GM18519 (cell line): ENCODE results near the gene ANKRD39.

Experiments
- ATAC-seq: cut with Tn5 transposase; IDR thresholded peaks from one replicate; pipeline ENCODE4 v1.9.1; 2021; ENCODE audit warnings: mild to moderate bottlenecking, moderate library complexity; ENCODE audit not compliant: unreplicated experiment, low FRiP score

ANKRD39 gene

DNA sequence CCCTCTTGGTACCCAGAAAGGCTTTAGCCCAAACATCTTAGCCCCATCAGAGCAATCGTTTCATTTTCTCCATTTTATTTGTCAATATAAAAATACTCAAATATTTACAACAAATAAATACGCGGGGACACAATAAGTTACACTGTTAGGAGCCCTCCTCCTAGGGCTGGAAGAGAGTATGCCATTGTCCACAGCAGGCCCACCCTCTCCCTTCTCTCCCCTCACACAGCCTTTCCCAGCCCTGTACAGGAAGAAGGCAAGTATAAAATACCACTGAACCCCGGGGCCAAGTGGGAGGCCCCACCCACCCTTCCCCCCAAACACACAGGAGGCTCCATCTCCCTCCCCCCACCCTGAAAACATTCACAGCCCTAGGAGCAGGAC, 1.9 kb upstream of the ANKRD39 start:
- ATAC-seq = no peak

GRCh38 chr2:96859099-96859649, 1.4 kb upstream of the ANKRD39 start:
- no peak for ATAC-seq

DNA sequence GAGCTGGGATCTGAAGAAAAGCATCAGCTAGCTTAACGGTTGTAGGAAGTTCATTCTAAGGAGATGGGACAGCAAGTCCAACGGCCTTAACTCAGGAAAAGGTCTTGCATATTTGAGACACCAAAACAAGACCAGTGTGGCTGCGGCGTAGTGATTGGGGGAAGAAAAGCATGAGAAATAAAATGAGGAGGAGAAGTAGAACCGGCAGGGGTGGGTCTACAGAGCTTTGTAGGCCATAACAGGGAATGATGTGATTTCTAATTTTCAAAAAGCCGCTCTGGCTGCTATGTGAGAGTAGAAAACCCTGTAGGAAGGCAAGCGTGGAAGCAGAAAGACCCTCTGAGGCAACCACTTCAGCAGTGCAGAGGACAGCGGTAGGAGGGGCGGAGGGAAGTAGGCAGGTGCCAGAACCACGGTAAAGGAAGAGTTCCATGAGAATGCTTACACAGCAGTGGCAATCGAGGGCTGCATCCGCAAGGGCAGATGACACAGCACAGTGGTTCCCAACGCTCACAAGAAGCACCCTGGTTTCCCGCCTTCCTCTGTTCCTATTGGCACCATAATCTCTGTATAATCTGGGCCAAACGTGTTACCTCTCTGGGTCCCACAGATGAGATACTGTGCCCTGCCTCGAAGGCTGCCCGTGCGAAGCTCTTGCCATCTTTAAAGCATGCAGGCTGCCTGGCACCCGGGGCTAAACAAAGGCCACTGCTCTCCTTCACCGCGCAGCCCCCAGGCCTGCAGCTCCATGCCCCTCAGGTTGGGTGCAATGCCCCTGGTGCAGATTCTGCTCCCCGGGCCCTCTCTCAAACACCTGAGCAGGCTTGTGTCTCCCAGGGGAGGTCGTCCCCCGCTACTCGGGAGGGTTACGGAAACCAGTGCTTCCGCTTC, 795 bp downstream of the ANKRD39 start:
- ATAC-seq = no peak

DNA sequence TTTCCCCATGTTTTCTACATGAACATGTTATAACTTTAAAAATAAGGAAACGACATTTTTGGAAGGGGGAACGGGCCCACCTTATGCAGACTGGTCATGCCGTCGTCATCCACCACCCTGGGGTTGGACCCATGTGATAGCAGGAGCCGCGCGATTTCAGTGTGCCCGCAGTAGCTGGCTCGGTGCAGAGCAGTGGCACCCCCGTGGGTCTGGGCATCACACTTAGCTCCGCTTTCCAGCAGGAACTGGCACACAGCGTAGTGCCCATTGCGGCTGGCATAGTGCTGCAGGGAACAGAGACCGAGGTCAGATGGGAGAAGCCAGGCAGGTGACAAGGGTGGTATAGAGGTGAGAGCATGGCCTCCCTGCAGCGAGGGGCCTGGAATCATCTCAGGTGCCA, 4.5 kb downstream of the ANKRD39 start:
- ATAC-seq = no peak

- ATAC-seq = no peak
Observed at GRCh38 chr2:96852667-96853066, 5.1 kb downstream of the ANKRD39 start.

DNA sequence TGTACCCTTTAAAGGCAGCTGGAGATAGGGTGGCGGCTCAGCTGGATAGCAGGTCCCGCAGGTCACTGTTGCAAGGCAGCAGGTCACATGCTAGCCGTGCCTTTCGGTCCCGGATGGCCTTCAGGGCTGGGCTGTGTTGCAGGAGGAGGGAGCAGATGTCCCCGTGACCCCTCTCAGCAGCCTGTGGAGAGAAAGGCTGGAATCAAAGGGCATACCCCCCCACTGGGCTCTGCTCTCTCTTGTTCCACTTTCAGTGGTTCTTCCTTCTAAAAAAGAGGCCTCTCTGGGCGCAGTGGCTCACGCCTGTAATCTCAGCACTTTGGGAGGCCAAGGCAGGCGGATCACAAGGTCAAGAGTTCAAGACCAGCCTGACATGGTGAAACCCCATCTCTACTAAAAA, 9.6 kb downstream of the ANKRD39 start:
- no peak for ATAC-seq

GRCh38 chr2:96847586-96847985, 10.2 kb downstream of the ANKRD39 start:
- ATAC-seq = no peak

DNA sequence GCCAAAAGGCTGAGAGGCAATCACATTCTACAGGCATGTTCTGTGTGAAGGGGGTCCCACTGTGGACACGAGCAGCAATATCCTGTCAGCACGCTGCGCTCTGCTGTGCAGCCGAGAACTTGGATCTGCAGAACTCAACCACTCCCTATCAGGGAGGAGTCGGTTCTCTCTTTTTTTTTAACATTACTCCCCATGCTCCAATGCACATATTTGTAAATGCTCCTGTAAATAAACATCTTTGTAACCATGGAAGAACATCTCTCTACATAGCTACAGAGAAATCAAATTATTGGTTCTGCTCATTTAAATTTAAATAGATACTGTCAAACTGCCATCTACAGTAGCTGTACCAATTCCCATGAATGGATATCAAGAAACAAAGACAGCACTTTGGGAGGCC, 11.0 kb downstream of the ANKRD39 start:
- ATAC-seq = no peak

- no peak for ATAC-seq
Observed at GRCh38 chr2:96844405-96844808, 13.4 kb downstream of the ANKRD39 start.

- no peak for ATAC-seq
Observed at GRCh38 chr2:96843538-96844268, 14.1 kb downstream of the ANKRD39 start, which contains the start of gene ANKRD23. Gene ANKRD23, minus strand, starts transcription at chr2:96844021. Its CDS starts 29 bp downstream, at chr2:96843992.

DNA sequence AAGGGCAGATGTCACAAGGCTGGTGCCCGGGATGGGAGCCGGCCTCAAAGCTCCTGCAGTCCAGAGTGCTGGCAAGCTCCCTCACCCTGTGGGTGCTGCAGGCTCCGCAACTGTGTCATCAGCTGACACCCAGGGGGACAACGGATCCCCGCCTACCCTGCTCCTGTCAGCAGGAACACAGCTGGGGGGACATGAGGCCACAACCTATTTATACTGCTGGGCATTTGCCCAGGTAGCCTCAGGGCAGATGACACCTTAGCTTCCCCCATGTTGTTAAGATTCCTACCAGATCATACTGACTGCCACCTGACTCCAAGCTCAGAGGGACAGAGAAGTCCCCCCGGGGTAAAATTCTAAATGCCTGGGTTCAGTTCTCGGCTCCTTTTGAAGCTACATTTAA, 15.2 kb downstream of the ANKRD39 start:
- ATAC-seq = no peak

DNA sequence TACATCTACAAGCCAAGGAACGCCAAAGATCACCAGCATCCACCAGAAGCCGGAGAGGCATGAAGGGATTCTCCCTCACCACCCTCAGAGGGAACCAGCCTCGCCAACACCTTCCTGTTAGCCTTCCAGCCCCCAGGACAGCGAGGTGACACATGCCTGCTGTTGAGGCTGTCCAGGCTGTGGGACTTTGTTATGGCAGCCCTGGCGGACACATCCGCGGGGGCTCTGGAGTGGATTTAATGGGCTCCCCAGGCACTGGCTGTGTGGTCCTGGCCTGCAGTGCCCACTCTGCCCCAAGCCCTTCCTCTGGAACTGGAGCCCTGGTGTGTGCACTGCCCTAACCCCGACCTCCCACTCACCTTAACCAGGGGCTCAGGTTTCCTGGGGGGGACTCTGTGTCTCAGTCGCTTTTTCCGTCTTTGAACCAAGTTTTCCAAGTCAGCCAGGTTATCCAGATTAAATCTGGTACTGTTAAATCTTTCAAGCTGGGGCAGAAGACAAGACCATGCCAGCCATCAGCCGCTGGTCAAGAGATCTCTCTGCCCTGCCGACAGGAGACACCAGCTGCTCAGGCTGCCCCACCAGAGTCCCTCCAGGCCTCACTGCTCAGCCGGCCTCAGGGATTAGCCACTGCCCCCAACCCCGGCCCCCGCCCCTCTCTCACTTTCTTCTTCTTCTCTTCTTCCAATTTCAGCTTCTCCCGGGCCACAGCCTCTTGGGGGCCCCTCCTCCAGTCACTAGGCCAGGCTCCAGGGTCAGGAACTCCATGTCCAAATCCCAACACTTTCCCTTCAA, 15.9 kb downstream of the ANKRD39 start:
- ATAC-seq = no peak

DNA sequence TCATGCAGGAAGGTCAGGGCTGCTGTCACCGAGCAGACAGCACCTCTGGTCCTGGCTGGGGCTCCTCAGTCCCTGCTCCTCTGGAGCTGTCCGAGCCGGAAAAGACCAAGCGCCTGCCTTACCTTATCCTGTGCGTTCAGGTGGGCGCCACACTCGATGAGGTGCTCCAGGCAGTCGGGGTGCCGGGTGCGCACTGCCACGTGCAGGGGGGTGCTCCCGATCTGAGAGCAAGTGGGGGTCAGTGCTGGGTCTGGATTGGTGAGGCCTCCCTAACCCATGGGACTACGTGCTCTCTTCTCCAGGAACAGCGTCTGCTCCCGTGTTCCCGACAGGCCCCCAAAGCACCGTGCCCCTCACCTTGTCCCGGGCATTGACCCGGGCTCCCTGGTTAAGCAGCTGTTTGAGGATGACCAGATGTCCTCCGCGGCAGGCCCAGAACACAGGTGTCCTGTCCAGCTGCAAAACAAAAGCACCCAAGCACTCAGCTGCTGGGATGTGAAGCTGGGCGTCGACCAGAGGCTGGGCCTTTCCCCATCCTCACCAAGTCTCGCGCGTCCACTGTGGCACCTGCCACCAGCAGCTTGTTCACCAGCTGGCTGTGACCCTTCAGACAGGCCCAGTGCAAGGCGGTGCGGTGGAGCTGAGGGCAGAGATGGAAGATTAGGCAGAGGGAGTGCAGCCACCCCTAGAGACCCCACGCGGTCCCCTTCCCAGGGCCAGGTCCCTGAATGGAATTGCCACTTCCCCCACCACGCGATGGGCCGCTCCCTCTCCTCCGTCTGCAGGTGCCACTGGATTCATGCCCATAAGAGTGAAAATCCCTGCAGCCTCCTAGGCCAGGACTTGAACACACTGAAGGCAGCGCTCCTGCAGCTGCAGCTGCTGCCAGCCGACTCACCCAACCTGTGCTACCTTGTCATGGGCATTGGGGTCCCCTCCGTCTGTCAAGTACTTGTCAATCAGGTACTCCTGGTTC, 17.7 kb downstream of the ANKRD39 start:
- no peak for ATAC-seq

GRCh38 chr2:96839293-96839874, 18.4 kb downstream of the ANKRD39 start:
- no peak for ATAC-seq

DNA sequence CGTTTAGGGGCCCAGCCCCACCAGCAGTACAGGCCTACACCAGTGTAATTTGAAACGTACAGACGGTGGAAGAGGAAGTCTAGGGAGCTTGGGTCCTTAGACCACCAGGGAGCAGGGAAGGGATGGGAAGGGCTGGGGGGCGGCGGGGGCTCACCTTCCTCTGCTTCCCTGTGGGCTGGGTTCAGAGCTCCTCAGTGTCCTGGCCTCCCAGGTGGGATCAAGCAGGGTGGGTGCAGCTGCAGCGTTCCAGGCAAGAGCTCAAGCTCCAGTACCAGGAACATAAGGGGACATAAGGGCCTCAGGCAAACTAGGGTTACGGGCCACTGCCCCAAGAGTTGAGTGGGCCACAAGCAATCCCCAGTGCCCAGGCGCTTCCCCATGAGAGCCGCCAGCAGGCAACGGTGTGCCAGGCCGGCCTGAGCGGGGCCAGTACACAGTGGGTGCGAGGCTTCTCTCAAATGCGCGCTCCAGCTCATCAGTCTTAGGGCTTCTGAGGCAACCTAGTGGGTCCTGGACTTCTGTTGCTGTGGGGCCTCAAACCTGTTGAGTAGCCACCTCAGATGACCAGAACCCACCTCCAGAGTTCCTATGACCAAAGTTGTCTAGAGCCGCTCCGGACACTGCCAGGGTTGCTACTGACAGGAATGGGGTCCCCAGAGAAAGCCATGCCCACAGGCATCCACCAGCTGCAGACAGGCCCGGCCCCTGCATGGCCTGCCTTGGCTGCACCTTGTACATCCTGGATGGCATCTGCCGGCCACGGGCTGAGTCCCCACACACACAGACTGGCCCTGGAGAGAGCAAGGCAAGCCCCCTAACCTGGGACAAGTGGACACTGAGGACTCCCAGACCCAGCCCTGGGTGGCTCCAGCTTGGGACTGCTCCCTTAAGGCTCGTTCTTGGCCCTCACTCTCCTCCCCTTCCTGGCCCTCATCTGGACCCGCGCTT, 19.2 kb downstream of the ANKRD39 start:
- no peak for ATAC-seq

DNA sequence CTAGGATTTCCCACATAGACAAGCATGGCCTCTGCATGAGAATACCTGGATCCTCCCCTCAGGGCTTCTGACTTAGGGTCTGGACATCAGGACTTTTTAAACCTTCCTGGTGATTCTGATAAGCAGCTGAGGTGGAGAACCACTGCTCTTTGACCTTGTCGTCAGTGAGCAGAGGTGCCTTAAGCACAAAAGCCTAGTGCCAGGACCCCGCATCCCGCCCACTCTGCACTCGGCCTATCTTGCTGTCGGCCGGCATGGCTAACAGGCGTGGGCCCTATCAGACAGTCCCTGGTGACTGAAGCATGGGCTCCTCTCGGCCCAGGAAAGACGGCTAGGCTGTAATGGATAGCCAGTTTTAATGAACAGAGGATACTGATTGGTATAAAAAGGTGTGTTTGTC, 20.2 kb downstream of the ANKRD39 start:
- no peak for ATAC-seq

DNA sequence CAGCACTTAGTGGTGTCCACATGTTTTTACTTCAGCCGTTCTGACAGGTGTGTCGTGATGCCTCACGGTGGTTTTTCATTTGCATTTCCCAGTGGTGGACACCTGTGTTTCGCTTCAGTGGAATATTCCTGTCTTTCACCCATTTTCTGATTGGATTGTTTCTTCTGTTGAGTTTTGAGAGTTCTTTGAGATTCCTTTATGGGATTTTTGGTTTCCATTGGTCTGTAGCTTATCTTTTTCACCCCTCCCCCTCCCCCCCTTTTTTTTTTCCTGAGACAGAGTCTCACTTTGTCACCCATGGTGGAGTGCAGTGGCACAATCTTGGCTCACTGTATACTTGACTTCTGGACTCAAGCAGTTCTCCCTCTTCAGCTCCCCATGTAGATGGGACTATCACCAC, 22.0 kb downstream of the ANKRD39 start:
- ATAC-seq = no peak
